ENCODE results near the gene PREX1.

GRCh38 chr20:48695255-48695654 is 132.5 kb downstream of the PREX1 start:
- TF ChIP-seq, protein P1, sequence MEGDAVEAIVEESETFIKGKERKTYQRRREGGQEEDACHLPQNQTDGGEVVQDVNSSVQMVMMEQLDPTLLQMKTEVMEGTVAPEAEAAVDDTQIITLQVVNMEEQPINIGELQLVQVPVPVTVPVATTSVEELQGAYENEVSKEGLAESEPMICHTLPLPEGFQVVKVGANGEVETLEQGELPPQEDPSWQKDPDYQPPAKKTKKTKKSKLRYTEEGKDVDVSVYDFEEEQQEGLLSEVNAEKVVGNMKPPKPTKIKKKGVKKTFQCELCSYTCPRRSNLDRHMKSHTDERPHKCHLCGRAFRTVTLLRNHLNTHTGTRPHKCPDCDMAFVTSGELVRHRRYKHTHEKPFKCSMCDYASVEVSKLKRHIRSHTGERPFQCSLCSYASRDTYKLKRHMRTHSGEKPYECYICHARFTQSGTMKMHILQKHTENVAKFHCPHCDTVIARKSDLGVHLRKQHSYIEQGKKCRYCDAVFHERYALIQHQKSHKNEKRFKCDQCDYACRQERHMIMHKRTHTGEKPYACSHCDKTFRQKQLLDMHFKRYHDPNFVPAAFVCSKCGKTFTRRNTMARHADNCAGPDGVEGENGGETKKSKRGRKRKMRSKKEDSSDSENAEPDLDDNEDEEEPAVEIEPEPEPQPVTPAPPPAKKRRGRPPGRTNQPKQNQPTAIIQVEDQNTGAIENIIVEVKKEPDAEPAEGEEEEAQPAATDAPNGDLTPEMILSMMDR (IDR thresholded peaks at IDR 0.05 in 4 of 5, conservative IDR thresholded peaks at IDR 0.05 in 1 of 5): no peak
- no peak for TF ChIP-seq POLR2A (IDR thresholded peaks at IDR 0.05)

Measured in gastrocnemius medialis (tissue), 4 donors.